Gastrocnemius medialis (tissue), 4 donors: ENCODE data around the gene TASOR2. TPM values are rescaled to one million over a fixed set of nuclear protein-coding genes. Genes with fewer than 3 reads are reported as not detected.

Source experiments
- ATAC-seq, 2 donors: fragments of 150-250 bp; one replicate each; pipeline ENCODE4 v1.9.1; 2016
- DNase-seq, 2 donors: peaks; one replicate each; pipeline ENCODE4 v3.0.0-alpha.2; 2019
- H3K27ac ChIP-seq, 4 donors: fragments of 200-600 bp; sonication (generic); 1 replicate in 1 of 4; 2 replicates in 3 of 4; pipeline ENCODE4 v1.5.1; 2016 to 2018; ENCODE audit warnings: mild to moderate bottlenecking in 2 of 4, moderate library complexity in 1 of 4
- H3K27me3 ChIP-seq, 3 donors: fragments of 200-600 bp; sonication (generic) in 2 of 3; 1 replicate in 1 of 3; 2 replicates in 2 of 3; pipeline versions ENCODE4 v1.5.1 to v1.6.0; 2016 to 2019; ENCODE audit warnings: mild to moderate bottlenecking in 1 of 3, moderate library complexity in 1 of 3
- H3K36me3 ChIP-seq, 2 donors: fragments of 200-600 bp; sonication (generic) in 1 of 2; one replicate each; pipeline ENCODE4 v1.5.1; 2017 to 2018
- H3K4me1 ChIP-seq, 2 donors: fragments of 200-600 bp; sonication (generic) in 1 of 2; one replicate each; pipeline ENCODE4 v1.5.1; 2016 to 2017; ENCODE audit warnings: mild to moderate bottlenecking in 2 of 2
- H3K4me3 ChIP-seq, 4 donors: fragments of 200-600 bp; sonication (generic) in 3 of 4; 1 replicate in 1 of 4; 2 replicates in 3 of 4; pipeline ENCODE4 v1.5.1; 2016 to 2019; ENCODE audit warnings: mild to moderate bottlenecking in 2 of 4
- H3K9me3 ChIP-seq, 3 donors: fragments of 200-600 bp; sonication (generic) in 2 of 3; 1 replicate in 1 of 3; 2 replicates in 2 of 3; pipeline ENCODE4 v1.5.1; 2016 to 2019
- CTCF ChIP-seq, 5 experiments: fragments of 450-650 bp in 3 of 5; fragments of 200-600 bp in 2 of 5; sonication (generic) in 2 of 5; IDR thresholded peaks in 4 of 5; conservative IDR thresholded peaks in 1 of 5; 1 replicate in 4 of 5; 2 replicates in 1 of 5; pipeline ENCODE4 v1.5.1; 2016 to 2019; ENCODE audit warnings: antibody characterized with exemption in 5 of 5, mild to moderate bottlenecking in 3 of 5, moderate library complexity in 3 of 5
- POLR2A ChIP-seq, 2 donors: fragments of 450-650 bp; IDR thresholded peaks; one replicate each; pipeline ENCODE4 v1.6.1; 2017; ENCODE audit warnings: antibody characterized with exemption in 2 of 2, mild to moderate bottlenecking in 2 of 2, moderate library complexity in 2 of 2
- in situ Hi-C, 4 donors: fragments of 200-750 bp; cut with MboI; loops; one replicate each; pipeline versions ENCODE4 v1.15.0 to v1.8.0; 2017; ENCODE audit warnings: low sequenced_read_pairs in 4 of 4
- intact Hi-C: fragments of 100-400 bp; cut with DNase I; formaldehyde crosslinking; loops from one replicate; pipeline ENCODE4 v1.15.1; 2023; ENCODE audit warnings: low total_unique reads
- total RNA-seq, 4 donors: library from RNA; depleted of rRNA; stranded (reverse); fragments of >200 nt; gene quantifications; one replicate each; pipeline versions ENCODE4 v1.1.0 to v1.2.3, GENCODE V29; 2016

TASOR2 gene
- total RNA-seq, 4 donors from 2014 or later = 32.0 to 78.0 (median 50.0) TPM

- Histone ChIP-seq H3K9me3 (no peaks in the 10 kb centered on the region), H3K36me3 (peaks cover 0 to 5% of the 10 kb centered on the region in 2 donors), H3K27me3 (no peaks in the 10 kb centered on the region), H3K4me1 (peaks cover 19 to 24% of the 10 kb centered on the region in 2 donors), H3K4me3 (peak overlapping the region; percentile 72 to 98 (median 90)), H3K27ac (peak overlapping the region; percentile 88 to 96 (median 92))
- DNase-seq = peak; percentile 42 to 58
- in situ Hi-C loops = loop anchor here (10.0 to 25.0 kb wide), 2 partner anchors 177 to 190 kb away; no protein-coding TSS in a partner anchor
- TF ChIP-seq POLR2A (IDR thresholded peaks at IDR 0.05) (peak in 1 of 2 donors; percentile 35), CTCF (IDR thresholded peaks at IDR 0.05 in 4 of 5, conservative IDR thresholded peaks at IDR 0.05 in 1 of 5) (peak in 4 of 5 experiments; percentile 9 to 46 (median 22))
- intact Hi-C loops = loop anchor here (1.0 to 10.0 kb wide), 6 partner anchors 19 to 900 kb away; partner anchors contain the start of genes ANKRD16, ASB13, GDI2 and PRKCQ
- peak; percentile 53 to 56 for ATAC-seq
Observed at GRCh38 chr10:5684971-5685763, 529 bp downstream of the TASOR2 start.

GRCh38 chr10:5685764-5686240 is 1.2 kb downstream of the TASOR2 start:
- peak overlapping the region; percentile 88 to 96 (median 92) for H3K27ac ChIP-seq
- TF ChIP-seq CTCF (IDR thresholded peaks at IDR 0.05 in 4 of 5, conservative IDR thresholded peaks at IDR 0.05 in 1 of 5) (no peak), POLR2A (IDR thresholded peaks at IDR 0.05) (no peak)
- H3K36me3 ChIP-seq = peaks cover 0 to 5% of the 10 kb centered on the region in 2 donors
- no peaks in the 10 kb centered on the region for H3K27me3 ChIP-seq
- in situ Hi-C loops (loop anchor here (10.0 to 25.0 kb wide), 2 partner anchors 176 to 189 kb away; no protein-coding TSS in a partner anchor), intact Hi-C loops (loop anchor here (1.0 to 10.0 kb wide), 2 partner anchors 187 to 899 kb away; partner anchors contain the start of gene PRKCQ)
- H3K9me3 ChIP-seq = no peaks in the 10 kb centered on the region
- DNase-seq = no peak
- H3K4me3 ChIP-seq = peak overlapping the region; percentile 72 to 98 (median 90)
- H3K4me1 ChIP-seq = peaks cover 19 to 24% of the 10 kb centered on the region in 2 donors
- no peak for ATAC-seq

- H3K9me3 ChIP-seq = no peaks in the 10 kb centered on the region
- no peaks in the 10 kb centered on the region for H3K27me3 ChIP-seq
- H3K4me1 ChIP-seq = peaks cover 24 to 27% of the 10 kb centered on the region in 2 donors
- ATAC-seq (no peak), DNase-seq (no peak)
- peaks cover 0 to 5% of the 10 kb centered on the region in 2 donors for H3K36me3 ChIP-seq
- intact Hi-C loops (loop anchor here (10.0 kb wide), 1 partner anchor 896 kb away; the partner anchor contains the start of gene PRKCQ), in situ Hi-C loops (loop anchor here (10.0 to 25.0 kb wide), 2 partner anchors 174 to 186 kb away; no protein-coding TSS in a partner anchor)
- no peak overlapping the region for H3K27ac ChIP-seq
- TF ChIP-seq CTCF (IDR thresholded peaks at IDR 0.05 in 4 of 5, conservative IDR thresholded peaks at IDR 0.05 in 1 of 5) (no peak), POLR2A (IDR thresholded peaks at IDR 0.05) (no peak)
- no peak overlapping the region for H3K4me3 ChIP-seq
Observed at GRCh38 chr10:5688587-5688986, 3.9 kb downstream of the TASOR2 start.

GRCh38 chr10:5691786-5692185 is 7.1 kb downstream of the TASOR2 start:
- TF ChIP-seq POLR2A (IDR thresholded peaks at IDR 0.05) (no peak), CTCF (IDR thresholded peaks at IDR 0.05 in 4 of 5, conservative IDR thresholded peaks at IDR 0.05 in 1 of 5) (no peak)
- no peak for DNase-seq
- no peaks in the 10 kb centered on the region for H3K9me3 ChIP-seq
- in situ Hi-C loops (loop anchor here in 3 of 4 donors (25.0 kb wide), 1 partner anchor 171 kb away; no protein-coding TSS in a partner anchor), intact Hi-C loops (no loop called here)
- H3K27me3 ChIP-seq = no peaks in the 10 kb centered on the region
- H3K36me3 ChIP-seq = peaks cover 0 to 5% of the 10 kb centered on the region in 2 donors
- H3K27ac ChIP-seq = no peak overlapping the region
- ATAC-seq = no peak
- peaks cover 13 to 15% of the 10 kb centered on the region in 2 donors for H3K4me1 ChIP-seq
- no peak overlapping the region for H3K4me3 ChIP-seq
